NCI-H1417 (cell line): ENCODE results near the gene CAPRIN1.

Source experiments
- DNase-seq, 3 experiments: peaks; one replicate each; lab custom pipeline; 2025; lab: John Stamatoyannopoulos, UW

The CAPRIN1 gene, protein sequence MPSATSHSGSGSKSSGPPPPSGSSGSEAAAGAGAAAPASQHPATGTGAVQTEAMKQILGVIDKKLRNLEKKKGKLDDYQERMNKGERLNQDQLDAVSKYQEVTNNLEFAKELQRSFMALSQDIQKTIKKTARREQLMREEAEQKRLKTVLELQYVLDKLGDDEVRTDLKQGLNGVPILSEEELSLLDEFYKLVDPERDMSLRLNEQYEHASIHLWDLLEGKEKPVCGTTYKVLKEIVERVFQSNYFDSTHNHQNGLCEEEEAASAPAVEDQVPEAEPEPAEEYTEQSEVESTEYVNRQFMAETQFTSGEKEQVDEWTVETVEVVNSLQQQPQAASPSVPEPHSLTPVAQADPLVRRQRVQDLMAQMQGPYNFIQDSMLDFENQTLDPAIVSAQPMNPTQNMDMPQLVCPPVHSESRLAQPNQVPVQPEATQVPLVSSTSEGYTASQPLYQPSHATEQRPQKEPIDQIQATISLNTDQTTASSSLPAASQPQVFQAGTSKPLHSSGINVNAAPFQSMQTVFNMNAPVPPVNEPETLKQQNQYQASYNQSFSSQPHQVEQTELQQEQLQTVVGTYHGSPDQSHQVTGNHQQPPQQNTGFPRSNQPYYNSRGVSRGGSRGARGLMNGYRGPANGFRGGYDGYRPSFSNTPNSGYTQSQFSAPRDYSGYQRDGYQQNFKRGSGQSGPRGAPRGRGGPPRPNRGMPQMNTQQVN

DNA sequence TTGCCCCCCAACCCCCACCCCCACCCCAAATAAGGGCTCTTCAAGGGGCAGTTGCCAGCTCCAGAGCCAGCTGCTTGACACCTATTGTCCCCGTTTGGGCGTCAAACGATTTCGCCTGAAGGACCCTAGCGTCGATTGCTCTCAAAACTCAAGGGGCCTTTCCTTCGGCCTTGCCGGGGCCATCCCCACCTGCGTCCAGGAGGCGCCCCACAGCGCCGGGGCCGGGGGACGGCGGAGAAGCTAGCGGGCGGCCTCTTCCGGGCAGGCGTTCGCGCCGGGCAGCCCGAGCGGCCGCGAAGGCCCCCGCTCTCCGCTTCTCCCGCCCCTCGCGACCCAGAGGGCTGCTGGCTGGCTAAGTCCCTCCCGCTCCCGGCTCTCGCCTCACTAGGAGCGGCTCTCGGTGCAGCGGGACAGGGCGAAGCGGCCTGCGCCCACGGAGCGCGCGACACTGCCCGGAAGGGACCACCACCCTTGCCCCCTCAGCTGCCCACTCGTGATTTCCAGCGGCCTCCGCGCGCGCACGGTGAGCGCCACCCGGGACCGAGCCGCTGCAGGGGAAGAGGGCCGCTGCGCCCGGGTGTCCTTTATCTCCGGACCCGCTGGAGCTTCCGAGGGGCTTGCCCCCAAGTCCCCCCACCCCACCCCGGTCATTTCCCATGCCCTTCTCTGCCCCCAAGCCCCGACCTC lies at the start of gene CAPRIN1:
Gene CAPRIN1, plus strand, starts transcription at position 383 of the 687 bp plus-strand sequence. CDS start 690 bp downstream, outside the sequence.
- peak; percentile 96 to 98 (median 97) for DNase-seq

DNA sequence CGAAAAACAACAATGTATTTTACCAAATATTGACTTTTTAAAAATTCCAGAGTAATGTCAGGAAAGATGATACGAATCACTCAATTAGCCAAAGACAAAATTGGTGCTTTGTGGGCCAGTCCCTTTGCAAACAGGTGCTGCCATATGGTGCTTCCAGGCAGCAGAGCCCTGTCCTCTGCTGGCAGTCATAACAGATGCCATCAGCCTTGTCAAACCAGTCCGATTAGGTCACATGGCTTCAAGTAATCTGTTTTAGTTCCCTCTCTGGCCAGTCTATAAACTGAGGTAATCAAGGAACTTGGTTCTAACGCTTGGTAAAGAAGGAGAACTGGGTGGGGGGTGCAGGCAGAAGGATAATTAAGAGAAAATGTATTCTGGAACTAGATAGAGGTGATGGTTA lies 49.1 kb upstream of the CAPRIN1 start:
- peak in 1 of 3 experiments; percentile 34 for DNase-seq

GRCh38 chr11:34004236-34004635 lies 47.3 kb upstream of the CAPRIN1 start:
- DNase-seq = no peak

DNA sequence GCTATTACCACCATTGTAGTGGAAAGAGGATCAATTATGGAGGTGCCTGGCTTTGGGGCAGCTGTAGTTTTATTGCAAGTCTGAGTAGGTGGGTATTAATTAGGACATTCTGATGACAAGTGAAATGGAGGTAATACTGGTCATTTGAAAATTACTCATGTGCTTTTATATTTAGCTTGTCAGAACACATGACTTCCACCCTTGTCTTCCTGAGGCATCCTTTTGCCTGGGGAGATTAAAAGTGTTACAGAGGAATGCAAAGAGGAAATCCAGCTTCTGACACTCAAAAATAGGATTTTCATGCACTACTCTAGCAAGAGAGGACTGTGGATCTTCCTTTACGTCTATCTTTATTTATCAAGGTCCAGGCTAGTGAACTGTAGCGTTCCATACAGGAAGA lies 44.7 kb upstream of the CAPRIN1 start:
- DNase-seq = no peak

GRCh38 chr11:34012734-34013133 lies 38.8 kb upstream of the CAPRIN1 start:
- no peak for DNase-seq

- DNase-seq = no peak
Observed at GRCh38 chr11:34013898-34014571, 37.5 kb upstream of the CAPRIN1 start.

GRCh38 chr11:34021977-34022735 lies 29.4 kb upstream of the CAPRIN1 start:
- DNase-seq = no peak

DNA sequence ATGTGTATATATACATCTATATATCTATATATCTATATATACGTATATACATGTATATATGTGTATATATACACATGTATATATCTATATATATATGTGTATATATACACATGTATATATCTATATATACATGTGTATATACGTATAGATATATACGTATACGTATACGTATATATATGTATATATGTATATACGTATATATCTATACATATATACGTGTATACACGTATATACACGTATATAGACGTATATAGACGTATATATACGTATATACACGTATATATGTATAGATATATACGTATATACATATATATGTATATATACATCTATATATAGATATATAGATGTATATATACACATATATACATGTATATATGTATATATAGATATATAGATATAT lies 25.1 kb upstream of the CAPRIN1 start:
- no peak for DNase-seq

DNA sequence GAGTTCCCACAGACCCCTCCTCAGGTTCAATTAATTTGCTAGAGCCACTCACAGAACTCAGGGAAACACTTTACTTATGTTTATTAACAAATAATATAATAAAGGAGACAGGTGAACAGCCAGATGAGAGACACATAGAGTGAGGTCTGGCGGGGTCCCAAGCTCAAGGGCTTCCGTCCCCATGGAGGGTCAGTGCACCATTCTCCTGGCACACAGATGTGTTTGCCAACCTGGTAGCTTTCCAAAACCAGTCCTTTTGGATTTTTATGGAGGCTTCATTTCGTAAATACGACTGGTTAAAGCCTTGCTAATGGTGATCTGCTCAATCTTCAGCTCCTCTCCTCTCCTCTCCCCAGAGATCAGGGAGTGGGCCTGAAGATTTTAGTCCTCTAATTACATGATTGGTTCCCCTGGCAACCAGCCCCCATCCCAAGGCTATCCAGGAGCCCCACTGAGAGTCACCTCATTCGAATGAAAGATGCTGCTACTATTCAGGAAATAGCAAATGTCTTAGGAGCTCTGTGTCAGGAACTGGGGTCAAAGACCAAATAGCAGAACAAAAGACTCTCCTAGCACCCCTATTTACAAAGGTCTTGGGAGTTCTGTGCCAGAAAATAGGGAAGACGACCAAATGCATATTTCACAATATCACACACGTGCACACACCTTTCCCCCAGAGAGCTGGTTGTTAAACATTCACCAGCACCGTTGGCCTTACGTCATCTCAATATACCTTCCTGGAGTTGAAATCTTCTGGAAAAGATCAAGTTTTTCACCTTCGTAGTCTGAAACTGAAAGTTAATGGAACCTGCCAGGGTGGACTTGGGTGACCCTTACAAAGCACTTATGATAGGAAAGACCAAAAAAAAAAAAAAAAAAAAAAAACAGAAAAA lies 23.8 kb upstream of the CAPRIN1 start:
- DNase-seq = peak in 1 of 3 experiments; percentile 5

GRCh38 chr11:34028425-34028824 lies 23.1 kb upstream of the CAPRIN1 start:
- DNase-seq = no peak

DNA sequence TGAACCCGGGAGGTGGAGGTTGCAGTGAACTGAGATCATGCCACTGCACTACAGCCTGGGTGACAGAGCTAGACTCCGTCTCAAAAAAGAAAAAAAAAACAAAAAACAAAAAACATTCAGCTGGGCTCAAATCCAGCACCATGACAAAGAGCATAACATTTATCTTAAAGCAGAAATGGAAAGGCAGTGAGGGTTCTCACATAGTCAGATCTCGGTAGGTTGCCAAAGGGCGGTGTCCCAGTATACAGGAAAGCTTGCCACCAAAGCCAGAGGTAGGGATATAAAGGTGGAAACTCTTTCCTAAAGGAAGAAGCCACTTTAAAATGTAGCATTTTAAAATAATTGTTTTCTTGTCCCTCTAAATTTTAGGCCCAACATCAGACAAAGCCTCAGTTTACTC lies 22.4 kb upstream of the CAPRIN1 start:
- no peak for DNase-seq

DNA sequence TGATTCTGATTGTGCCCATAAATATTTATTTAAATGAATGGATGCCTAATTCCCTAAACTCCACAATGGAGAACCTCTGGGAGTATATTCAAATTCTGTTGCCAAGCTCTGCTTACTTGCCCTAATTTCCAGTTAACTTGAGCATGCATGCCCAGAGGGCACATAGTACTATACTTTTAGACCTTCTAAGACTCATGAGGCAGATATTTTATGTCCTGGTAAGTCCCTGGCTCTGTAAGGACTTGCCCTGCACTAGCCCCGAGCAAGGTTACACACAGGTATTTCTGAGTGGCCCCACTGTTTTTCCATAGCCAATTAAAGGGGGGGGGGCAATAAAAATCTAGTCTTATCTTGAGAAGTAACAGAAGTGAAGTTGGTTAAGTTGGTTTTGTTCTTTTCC lies 21.1 kb upstream of the CAPRIN1 start:
- DNase-seq = no peak

GRCh38 chr11:34033399-34033798 lies 18.1 kb upstream of the CAPRIN1 start:
- DNase-seq = no peak

GRCh38 chr11:34034053-34034452 lies 17.5 kb upstream of the CAPRIN1 start:
- no peak for DNase-seq

DNA sequence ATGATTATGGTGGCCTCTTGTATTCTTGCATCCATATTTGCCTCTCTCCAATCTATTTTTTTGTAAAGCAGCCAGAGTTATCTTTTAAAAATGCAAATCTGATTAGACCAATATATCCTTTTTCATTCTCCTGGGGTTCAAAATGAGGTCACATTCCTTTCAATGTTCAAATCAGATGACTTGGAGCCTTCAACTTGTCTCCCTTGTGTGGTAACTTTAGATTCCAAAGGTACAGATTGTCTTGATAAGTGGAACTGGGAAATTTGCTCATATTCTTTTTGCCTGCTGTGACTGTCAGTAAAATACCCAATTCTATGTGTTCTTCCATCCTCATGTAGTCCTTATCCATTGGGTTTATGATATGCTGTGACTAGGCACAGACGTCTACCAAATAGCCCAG lies 15.1 kb upstream of the CAPRIN1 start:
- no peak for DNase-seq

- DNase-seq = no peak
Observed at GRCh38 chr11:34037016-34037415, 14.5 kb upstream of the CAPRIN1 start.

- DNase-seq = no peak
Observed at GRCh38 chr11:34040571-34040970, 11.0 kb upstream of the CAPRIN1 start.

DNA sequence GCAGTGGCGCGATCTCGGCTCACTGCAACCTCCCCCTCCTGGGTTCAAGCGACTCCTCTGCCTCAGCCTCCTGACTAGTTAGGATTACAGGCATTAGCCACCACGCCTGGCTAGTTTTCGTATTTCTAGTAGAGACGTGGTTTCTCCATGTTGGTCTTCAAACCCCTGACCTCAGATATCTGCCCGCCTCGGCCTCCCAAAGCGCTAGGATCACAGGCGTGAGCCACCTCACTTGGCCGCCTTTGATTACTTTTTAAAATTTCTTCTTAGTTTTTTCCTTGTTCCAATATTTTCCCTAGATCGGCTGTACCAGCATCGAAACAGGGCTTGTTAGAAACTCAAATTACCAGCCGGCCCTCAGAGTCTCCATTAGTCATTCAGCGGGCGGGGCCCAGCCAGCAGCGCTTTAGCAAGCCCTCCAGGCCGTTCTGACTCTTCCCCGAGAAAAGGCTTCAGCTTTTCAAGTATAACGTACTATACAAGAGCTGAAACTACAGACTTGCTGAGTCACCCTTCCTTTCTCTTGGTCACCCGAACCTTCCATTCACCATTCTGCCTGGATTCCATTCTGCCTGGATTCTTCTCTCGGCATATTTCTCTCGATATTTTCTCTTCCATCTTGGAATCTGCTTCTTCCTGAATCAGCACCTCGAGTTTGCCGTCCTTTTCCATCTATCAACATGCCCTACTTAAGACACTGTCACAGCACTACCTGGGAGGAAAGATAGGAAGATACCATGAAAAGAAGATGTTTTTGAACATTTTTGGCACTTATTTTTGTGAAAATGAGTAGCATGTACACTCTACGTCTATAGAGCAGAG lies 6.7 kb upstream of the CAPRIN1 start:
- DNase-seq = peak in 1 of 3 experiments; percentile 62

DNA sequence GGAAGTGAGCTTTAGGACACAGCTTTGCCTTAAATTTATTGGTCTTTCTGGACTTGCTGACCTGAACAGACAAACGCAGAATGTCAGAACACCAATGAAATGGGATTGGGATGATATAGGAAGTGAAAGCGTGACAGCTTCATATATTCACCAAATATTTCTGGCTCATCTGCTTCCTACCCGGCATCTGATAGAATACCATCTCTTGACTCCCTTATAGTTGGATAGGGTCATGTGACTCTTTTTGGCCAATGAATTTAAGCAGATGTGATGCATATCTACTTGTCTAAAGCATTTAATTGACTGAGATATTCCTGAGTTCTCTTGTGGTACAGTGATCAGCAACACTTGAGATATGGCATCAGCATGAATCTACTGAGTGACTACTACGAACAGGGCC lies 2.5 kb upstream of the CAPRIN1 start:
- DNase-seq = no peak
